K562 (cell line): ENCODE results near the gene UBR3. TPM values are rescaled to one million over a fixed set of nuclear protein-coding genes. Genes with fewer than 3 reads are reported as not detected.

Source experiments
- BCOR ChIP-seq: fragments of 450-650 bp; IDR thresholded peaks from 2 replicates; pipeline ENCODE4 v1.6.1; 2016
- CSDE1 ChIP-seq, 2 experiments: fragments of 450-650 bp; IDR thresholded peaks; 2 replicates each; pipeline ENCODE4 v1.6.1; 2016; ENCODE audit warnings: mild to moderate bottlenecking in 1 of 2
- EP300 ChIP-seq: IDR thresholded peaks from 2 replicates; pipeline ENCODE4 v1.6.1; 2012; ENCODE audit warnings: low read length, improper control_type of control experiment
- FOXJ3 ChIP-seq: sonication (generic); formaldehyde crosslinking; IDR thresholded peaks from 2 replicates; pipeline ENCODE4 v1.4.0; 2020; ENCODE audit warnings: mild to moderate bottlenecking, missing genetic modification reagents
- FUS ChIP-seq: fragments of 200-400 bp; formaldehyde crosslinking; optimal IDR thresholded peaks from 2 replicates; pipeline ENCODE3; 2017; ENCODE audit warnings: low read depth, low read length
- GABPA ChIP-seq: fragments of 200-800 bp; sonication (Bioruptor generic); conservative IDR thresholded peaks from 2 replicates; pipeline ENCODE4 v1.6.1; 2016; ENCODE audit warnings: low read depth, missing genetic modification characterization, missing compliant biosample characterization
- MAZ ChIP-seq, 2 experiments: fragments of 450-650 bp in 1 of 2; sonication (generic) in 1 of 2; formaldehyde crosslinking; IDR thresholded peaks in 1 of 2; conservative IDR thresholded peaks in 1 of 2; 2 replicates each; pipeline versions ENCODE4 v1.4.0 to v1.5.0; 2020; ENCODE audit warnings: mild to moderate bottlenecking in 1 of 2, missing genetic modification reagents in 1 of 2
- MITF ChIP-seq: IDR thresholded peaks from 2 replicates; pipeline ENCODE4 v1.6.1; 2014; ENCODE audit warnings: antibody characterized with exemption
- MNT ChIP-seq, 2 experiments: fragments of 450-650 bp; conservative IDR thresholded peaks; 2 replicates each; pipeline ENCODE4 v1.6.1; 2017; ENCODE audit warnings: mild to moderate bottlenecking in 2 of 2, moderate library complexity in 2 of 2
- NFATC3 ChIP-seq: fragments of 450-650 bp; IDR thresholded peaks from 2 replicates; pipeline ENCODE4 v1.6.1; 2017; ENCODE audit warnings: mild to moderate bottlenecking
- RBM34 ChIP-seq: fragments of 200-400 bp; formaldehyde crosslinking; IDR thresholded peaks from 2 replicates; pipeline ENCODE4 v1.6.1; 2018; ENCODE audit warnings: low read length, borderline replicate concordance; ENCODE audit not compliant: insufficient read depth
- RHOXF2B ChIP-seq: fragments of 250-450 bp; sonication (Bioruptor Pico); conservative IDR thresholded peaks from 2 replicates; pipeline ENCODE4 v1.5.1; 2021
- RREB1 ChIP-seq: fragments of 250-450 bp; sonication (Bioruptor Pico); IDR thresholded peaks from 2 replicates; pipeline ENCODE4 v1.4.0; 2020
- SNAPC5 ChIP-seq: fragments of 250-450 bp; sonication (Bioruptor Pico); IDR thresholded peaks from 2 replicates; pipeline ENCODE4 v1.8.0; 2021; ENCODE audit warnings: moderate library complexity, mild to moderate bottlenecking, inconsistent platforms
- SRSF3 ChIP-seq: fragments of 200-400 bp; formaldehyde crosslinking; IDR thresholded peaks from 2 replicates; pipeline ENCODE4 v1.6.1; 2016; ENCODE audit warnings: mild to moderate bottlenecking, low read length, moderate library complexity; ENCODE audit not compliant: insufficient read depth
- STAT5B ChIP-seq: fragments of 250-450 bp; sonication (Bioruptor Pico); IDR thresholded peaks from 2 replicates; pipeline ENCODE4 v1.8.0; 2021; ENCODE audit warnings: mild to moderate bottlenecking, inconsistent platforms
- ZFPM2 ChIP-seq: fragments of 250-450 bp; sonication (Bioruptor Pico); IDR thresholded peaks from 2 replicates; pipeline ENCODE4 v1.5.1; 2022; ENCODE audit warnings: mild to moderate bottlenecking
- ZNF253 ChIP-seq: fragments of 250-450 bp; sonication (Bioruptor Pico); conservative IDR thresholded peaks from 2 replicates; pipeline ENCODE4 v1.6.1; 2021; ENCODE audit warnings: mild to moderate bottlenecking
- ZNF347 ChIP-seq: fragments of 450-650 bp; formaldehyde crosslinking; IDR thresholded peaks from 2 replicates; pipeline ENCODE4 v1.4.0; 2020; ENCODE audit warnings: low read depth, mild to moderate bottlenecking, moderate library complexity
- polyA plus RNA-seq, 8 experiments: library from polyadenylated mRNA; depleted of rRNA in 4 of 8; stranded (reverse) in 5 of 8; unstranded in 3 of 8; fragments of >200 nt; fragmentation: Nextera tagmentation in 2 of 8; fragmentation: Illumina TruSeq in 1 of 8; extraction: Ambion mirVana in 2 of 8; extraction: Trizol in 1 of 8; gene quantifications; 2 replicates each; pipeline versions ENCODE4 v1.2.1 to v1.2.3, GENCODE V29; 2011 to 2014; ENCODE audit warnings: inconsistent platforms in 1 of 8, missing spikeins in 1 of 8
- total RNA-seq, 7 experiments: library from RNA; depleted of rRNA in 6 of 7; stranded (reverse); fragments of >200 nt in 6 of 7; fragmentation: Illumina TruSeq in 2 of 7; extraction: Trizol in 2 of 7; gene quantifications; 2 replicates each; pipeline versions ENCODE4 v1.2.1 to v1.2.3, GENCODE V29; 2011 to 2021; ENCODE audit warnings: low replicate concordance in 1 of 7

UBR3 gene
- total and polyA plus RNA-seq, 9 of the 15 experiments (the other 6 are each of a cell fraction or from before 2014, with no cell fraction given): 14.4 to 63.5 (median 40.4) TPM

GRCh38 chr2:169824373-169825333 is 2.6 kb upstream of the UBR3 start, which contains the start of gene METTL5 (continued):
- TF ChIP-seq ZFPM2 (CRISPR knock-in tag) (no peak), RHOXF2B (CRISPR knock-in tag) (no peak), CSDE1 (IDR thresholded peaks at IDR 0.05) (peak in 1 of 2 experiments; percentile 19; a peak in 1 of 4 replicates), MNT (conservative IDR thresholded peaks at IDR 0.05) (peak; percentile 66 to 86), SRSF3 (no peak), STAT5B (CRISPR knock-in tag) (no peak), MITF (no peak), RREB1 (CRISPR knock-in tag) (peak; percentile 87), GABPA (tag) (peak; percentile 86), NFATC3 (no peak), ZNF347 (CRISPR knock-in tag) (no peak), FUS (peak; percentile 83), BCOR (no peak), FOXJ3 (CRISPR knock-in tag) (no peak), MAZ (CRISPR knock-in tag; conservative IDR thresholded peaks at IDR 0.05 in 1 of 2, IDR thresholded peaks at IDR 0.05 in 1 of 2) (peak; percentile 74 to 89), SNAPC5 (CRISPR knock-in tag) (no peak), RBM34 (no peak), EP300 (peak; percentile 57), ZNF253 (CRISPR knock-in tag) (no peak)
